ENCODE data around the gene LRRC39.

GRCh38 chr1:100142343-100142742 is 35.7 kb downstream of the LRRC39 start:
- no peak for TF ChIP-seq ZFX (IDR thresholded peaks at IDR 0.05)
- no peak for TF ChIP-seq CTCF (conservative IDR thresholded peaks at IDR 0.05)

Data from C4-2B (cell line).